Right hindlimb (tissue), 1 donor: ENCODE measurements around the gene SMIM27.
"Not testable (repeated sequence)": the region's sequence is repeated elsewhere in the genome, so short reads cannot be mapped to it uniquely, and the experiment has no call there.

Experiments
- DNase-seq: peaks from one replicate; pipeline ENCODE4 v3.0.0-alpha.2; 2018

Gene SMIM27

GRCh38 chr9:32558408-32558934 is 6.3 kb downstream of the SMIM27 start:
- no peak for DNase-seq

- no peak for DNase-seq
Observed at GRCh38 chr9:32565967-32566366, 13.8 kb downstream of the SMIM27 start.

- no peak for DNase-seq
Observed at GRCh38 chr9:32566770-32567169, 14.6 kb downstream of the SMIM27 start.

- no peak for DNase-seq
Observed at GRCh38 chr9:32570262-32570661, 18.1 kb downstream of the SMIM27 start.

GRCh38 chr9:32571969-32572899 is 20.1 kb downstream of the SMIM27 start:
- peak; percentile 50 for DNase-seq

- DNase-seq: peak; percentile 96
Observed at GRCh38 chr9:32572900-32573523, 20.9 kb downstream of the SMIM27 start, which contains the start of gene NDUFB6. Gene NDUFB6 (minus strand): TSS chr9:32573159. CDS start chr9:32573060, 99 bp downstream.

GRCh38 chr9:32573821-32574220 is 21.7 kb downstream of the SMIM27 start:
- no peak for DNase-seq

GRCh38 chr9:32574858-32575257 is 22.7 kb downstream of the SMIM27 start:
- no peak for DNase-seq

GRCh38 chr9:32577316-32577715 is 25.2 kb downstream of the SMIM27 start:
- no peak for DNase-seq

- no peak for DNase-seq
Observed at GRCh38 chr9:32578976-32579375, 26.8 kb downstream of the SMIM27 start.

- peak; percentile 69 for DNase-seq
Observed at GRCh38 chr9:32579706-32580331, 27.7 kb downstream of the SMIM27 start.

GRCh38 chr9:32580631-32581300 is 28.6 kb downstream of the SMIM27 start:
- no peak for DNase-seq

- DNase-seq: no peak
Observed at GRCh38 chr9:32581512-32582143, 29.5 kb downstream of the SMIM27 start.

GRCh38 chr9:32584784-32585183 is 32.7 kb downstream of the SMIM27 start:
- DNase-seq: no peak

GRCh38 chr9:32587901-32588300 is 35.8 kb downstream of the SMIM27 start:
- no peak for DNase-seq

GRCh38 chr9:32589083-32589723 is 37.1 kb downstream of the SMIM27 start:
- DNase-seq: no peak

GRCh38 chr9:32590476-32590875 is 38.3 kb downstream of the SMIM27 start:
- no peak for DNase-seq

GRCh38 chr9:32590898-32591297 is 38.8 kb downstream of the SMIM27 start:
- no peak for DNase-seq

GRCh38 chr9:32596096-32596865 is 44.2 kb downstream of the SMIM27 start:
- no peak for DNase-seq

- DNase-seq: no peak
Observed at GRCh38 chr9:32596936-32597335, 44.8 kb downstream of the SMIM27 start.

- not testable (repeated sequence) for DNase-seq
Observed at GRCh38 chr9:32599021-32599420, 46.9 kb downstream of the SMIM27 start.
